ENCODE results near the gene NXNL1.

DNA sequence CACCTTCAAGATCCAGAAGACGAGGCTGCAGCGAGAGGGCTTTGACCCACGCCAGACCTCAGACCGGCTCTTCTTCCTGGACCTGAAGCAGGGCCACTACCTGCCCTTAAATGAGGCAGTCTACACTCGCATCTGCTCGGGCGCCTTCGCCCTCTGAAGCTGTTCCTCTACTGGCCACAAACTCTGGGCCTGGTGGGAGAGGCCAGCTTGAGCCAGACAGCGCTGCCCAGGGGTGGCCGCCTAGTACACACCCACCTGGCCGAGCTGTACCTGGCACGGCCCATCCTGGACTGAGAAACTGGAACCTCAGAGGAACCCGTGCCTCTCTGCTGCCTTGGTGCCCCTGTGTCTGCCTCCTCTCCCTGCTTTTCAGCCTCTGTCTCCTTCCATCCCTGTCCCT is 43.7 kb upstream of the NXNL1 start:
- TF ChIP-seq, protein P1, sequence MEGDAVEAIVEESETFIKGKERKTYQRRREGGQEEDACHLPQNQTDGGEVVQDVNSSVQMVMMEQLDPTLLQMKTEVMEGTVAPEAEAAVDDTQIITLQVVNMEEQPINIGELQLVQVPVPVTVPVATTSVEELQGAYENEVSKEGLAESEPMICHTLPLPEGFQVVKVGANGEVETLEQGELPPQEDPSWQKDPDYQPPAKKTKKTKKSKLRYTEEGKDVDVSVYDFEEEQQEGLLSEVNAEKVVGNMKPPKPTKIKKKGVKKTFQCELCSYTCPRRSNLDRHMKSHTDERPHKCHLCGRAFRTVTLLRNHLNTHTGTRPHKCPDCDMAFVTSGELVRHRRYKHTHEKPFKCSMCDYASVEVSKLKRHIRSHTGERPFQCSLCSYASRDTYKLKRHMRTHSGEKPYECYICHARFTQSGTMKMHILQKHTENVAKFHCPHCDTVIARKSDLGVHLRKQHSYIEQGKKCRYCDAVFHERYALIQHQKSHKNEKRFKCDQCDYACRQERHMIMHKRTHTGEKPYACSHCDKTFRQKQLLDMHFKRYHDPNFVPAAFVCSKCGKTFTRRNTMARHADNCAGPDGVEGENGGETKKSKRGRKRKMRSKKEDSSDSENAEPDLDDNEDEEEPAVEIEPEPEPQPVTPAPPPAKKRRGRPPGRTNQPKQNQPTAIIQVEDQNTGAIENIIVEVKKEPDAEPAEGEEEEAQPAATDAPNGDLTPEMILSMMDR (IDR thresholded peaks at IDR 0.05): no peak
- no peak for TF ChIP-seq POLR2AphosphoS5 (IDR thresholded peaks at IDR 0.05)
